HepG2 (cell line): ENCODE data around the gene CDR2L. TPM values are rescaled to one million over a fixed set of nuclear protein-coding genes. Genes with fewer than 3 reads are reported as not detected.

ENCODE experiments used
- BHLHE40 ChIP-seq: IDR thresholded peaks from 2 replicates; pipeline ENCODE4 v1.6.1; 2011; ENCODE audit warnings: low read length, improper control_type of control experiment
- CBX2 ChIP-seq, 2 experiments: fragments of 200-600 bp in 1 of 2; sonication (generic); formaldehyde crosslinking in 1 of 2; IDR thresholded peaks; 2 replicates each; pipeline versions ENCODE4 v1.7.0 to v1.8.1; 2018 to 2022; ENCODE audit warnings: low read depth in 2 of 2, low read length in 1 of 2, mild to moderate bottlenecking in 1 of 2, missing genetic modification reagents in 1 of 2
- CHD2 ChIP-seq: IDR thresholded peaks from 2 replicates; pipeline ENCODE4 v1.6.1; 2011; ENCODE audit warnings: low read depth, low read length, improper control_type of control experiment
- FIP1L1 ChIP-seq: fragments of 200-400 bp; formaldehyde crosslinking; IDR thresholded peaks from 2 replicates; pipeline ENCODE4 v1.6.1; 2018; ENCODE audit warnings: low read depth, mild to moderate bottlenecking, low read length, moderate library complexity, borderline replicate concordance; ENCODE audit not compliant: insufficient read depth
- GABPB1 ChIP-seq: IDR thresholded peaks from 2 replicates; pipeline ENCODE4 v1.6.1; 2016; ENCODE audit warnings: mild to moderate bottlenecking, missing genetic modification reagents, moderate library complexity, missing compliant biosample characterization
- HOXA3 ChIP-seq: sonication (generic); formaldehyde crosslinking; IDR thresholded peaks from 2 replicates; pipeline ENCODE4 v1.5.0; 2020; ENCODE audit warnings: missing genetic modification reagents
- IRX3 ChIP-seq: sonication (generic); formaldehyde crosslinking; IDR thresholded peaks from 2 replicates; pipeline ENCODE4 v1.8.1; 2023; ENCODE audit warnings: mild to moderate bottlenecking, low read depth, missing genetic modification reagents, borderline replicate concordance
- MYC ChIP-seq: sonication (generic); formaldehyde crosslinking; IDR thresholded peaks from 2 replicates; pipeline ENCODE4 v1.9.0; 2021; ENCODE audit warnings: missing genetic modification reagents, borderline replicate concordance
- PCBP2 ChIP-seq: fragments of 200-400 bp; formaldehyde crosslinking; optimal IDR thresholded peaks from 2 replicates; pipeline ENCODE3; 2018; ENCODE audit warnings: low read length, low read depth; ENCODE audit not compliant: poor library complexity, severe bottlenecking
- POLR2A ChIP-seq, 2 experiments: IDR thresholded peaks; 2 replicates each; pipeline ENCODE4 v1.6.1; 2011; ENCODE audit warnings: low read depth in 2 of 2, low read length in 2 of 2, mild to moderate bottlenecking in 1 of 2, moderate library complexity in 1 of 2; ENCODE audit not compliant: insufficient read depth in 1 of 2
- PRPF4 ChIP-seq: fragments of 200-400 bp; formaldehyde crosslinking; IDR thresholded peaks from 2 replicates; pipeline ENCODE4 v1.6.1; 2016; ENCODE audit warnings: low read length, low read depth; ENCODE audit not compliant: poor library complexity, severe bottlenecking
- SETDB1 ChIP-seq: sonication (generic); formaldehyde crosslinking; IDR thresholded peaks from 2 replicates; pipeline ENCODE4 v1.5.1; 2020; ENCODE audit warnings: missing genetic modification reagents, mild to moderate bottlenecking, borderline replicate concordance
- TBX2 ChIP-seq: sonication (generic); formaldehyde crosslinking; IDR thresholded peaks from 2 replicates; pipeline ENCODE4 v1.5.0; 2020; ENCODE audit warnings: missing genetic modification reagents, mild to moderate bottlenecking, borderline replicate concordance
- THYN1 ChIP-seq: sonication (generic); formaldehyde crosslinking; IDR thresholded peaks from 2 replicates; pipeline ENCODE4 v1.8.1; 2023; ENCODE audit warnings: low read depth, mild to moderate bottlenecking, moderate library complexity, missing genetic modification reagents, borderline replicate concordance
- ZKSCAN8 ChIP-seq: IDR thresholded peaks from 2 replicates; pipeline ENCODE4 v1.6.1; 2016; ENCODE audit warnings: borderline replicate concordance, missing genetic modification reagents, missing compliant biosample characterization
- ZNF253 ChIP-seq: sonication (generic); formaldehyde crosslinking; IDR thresholded peaks from 2 replicates; pipeline ENCODE4 v1.8.0; 2022; ENCODE audit warnings: mild to moderate bottlenecking, missing genetic modification reagents, borderline replicate concordance
- ZNF329 ChIP-seq: sonication (generic); formaldehyde crosslinking; IDR thresholded peaks from 2 replicates; pipeline ENCODE4 v1.9.0; 2021; ENCODE audit warnings: low read depth, mild to moderate bottlenecking, missing genetic modification reagents
- ZNF367 ChIP-seq: sonication (generic); formaldehyde crosslinking; IDR thresholded peaks from 2 replicates; pipeline ENCODE4 v1.4.0; 2020; ENCODE audit warnings: missing genetic modification reagents, borderline replicate concordance
- ZNF383 ChIP-seq: sonication (generic); formaldehyde crosslinking; IDR thresholded peaks from 2 replicates; pipeline ENCODE4 v1.4.0; 2020; ENCODE audit warnings: missing genetic modification reagents, mild to moderate bottlenecking, borderline replicate concordance
- ZNF644 ChIP-seq: IDR thresholded peaks from 2 replicates; pipeline ENCODE4 v1.6.1; 2016; ENCODE audit warnings: low read depth
- ZNF703 ChIP-seq: sonication (generic); formaldehyde crosslinking; IDR thresholded peaks from 2 replicates; pipeline ENCODE4 v1.5.1; 2020; ENCODE audit warnings: missing genetic modification reagents, mild to moderate bottlenecking, moderate library complexity, borderline replicate concordance
- ZNF768 ChIP-seq: sonication (generic); formaldehyde crosslinking; IDR thresholded peaks from 2 replicates; pipeline ENCODE4 v1.4.0; 2020; ENCODE audit warnings: missing genetic modification reagents
- ZSCAN29 ChIP-seq: sonication (generic); formaldehyde crosslinking; conservative IDR thresholded peaks from 2 replicates; pipeline ENCODE4 v1.4.0; 2020; ENCODE audit warnings: mild to moderate bottlenecking, missing genetic modification reagents
- polyA plus RNA-seq, 8 experiments: library from polyadenylated mRNA; depleted of rRNA in 3 of 8; stranded (reverse) in 7 of 8; unstranded in 1 of 8; fragments of >200 nt; fragmentation: Illumina TruSeq in 4 of 8; extraction: Trizol in 4 of 8; gene quantifications; 2 replicates each; pipeline versions ENCODE4 v1.2.1 to v1.2.3, GENCODE V29; 2011 to 2016; ENCODE audit warnings: low read depth in 4 of 8, missing spikeins in 1 of 8, mixed read lengths in 1 of 8; ENCODE audit not compliant: insufficient read depth in 1 of 8
- total RNA-seq, 5 experiments: library from RNA; depleted of rRNA; stranded (reverse); fragments of >200 nt; fragmentation: Illumina TruSeq; extraction: Trizol; gene quantifications; 2 replicates each; pipeline ENCODE4 v1.2.3, GENCODE V29; 2016; ENCODE audit warnings: low read depth in 1 of 5
- TF ChIP-seq, protein P1 (sequence below): IDR thresholded peaks from 2 replicates; pipeline ENCODE4 v1.6.1; 2018; ENCODE audit warnings: missing genetic modification reagents
- TF ChIP-seq, protein P2 (sequence below): sonication (generic); formaldehyde crosslinking; IDR thresholded peaks from 2 replicates; pipeline ENCODE4 v1.5.1; 2020; ENCODE audit warnings: mild to moderate bottlenecking, missing genetic modification reagents, moderate library complexity
- TF ChIP-seq, protein P3 (sequence below): sonication (generic); formaldehyde crosslinking; IDR thresholded peaks from 2 replicates; pipeline ENCODE4 v1.8.0; 2022; ENCODE audit warnings: mild to moderate bottlenecking, missing genetic modification reagents, moderate library complexity

Gene CDR2L
- total and polyA plus RNA-seq, 2 of the 13 experiments (the other 11 are each of a cell fraction or from before 2014, with no cell fraction given) = 1.9 to 2.1 TPM

- TF ChIP-seq ZNF367 (CRISPR knock-in tag) = no peak
- peak in 1 of 2 experiments; percentile 65; a peak in 2 of 4 replicates for TF ChIP-seq POLR2A (IDR thresholded peaks at IDR 0.05; ENCODE audit: insufficient read depth in 1 of 2, low read depth in 2 of 2, low read length in 2 of 2)
- TF ChIP-seq FIP1L1 = no peak
- no peak for TF ChIP-seq CBX2 (IDR thresholded peaks at IDR 0.05; ENCODE audit: low read depth, low read length)
- no peak for TF ChIP-seq CBX2 (CRISPR knock-in tag; IDR thresholded peaks at IDR 0.05; ENCODE audit: low read depth)
- TF ChIP-seq IRX3 = no peak
- no peak for TF ChIP-seq PCBP2
- no peak for TF ChIP-seq ZSCAN29
- no peak for TF ChIP-seq ZNF329 (CRISPR knock-in tag)
- TF ChIP-seq, protein P1, sequence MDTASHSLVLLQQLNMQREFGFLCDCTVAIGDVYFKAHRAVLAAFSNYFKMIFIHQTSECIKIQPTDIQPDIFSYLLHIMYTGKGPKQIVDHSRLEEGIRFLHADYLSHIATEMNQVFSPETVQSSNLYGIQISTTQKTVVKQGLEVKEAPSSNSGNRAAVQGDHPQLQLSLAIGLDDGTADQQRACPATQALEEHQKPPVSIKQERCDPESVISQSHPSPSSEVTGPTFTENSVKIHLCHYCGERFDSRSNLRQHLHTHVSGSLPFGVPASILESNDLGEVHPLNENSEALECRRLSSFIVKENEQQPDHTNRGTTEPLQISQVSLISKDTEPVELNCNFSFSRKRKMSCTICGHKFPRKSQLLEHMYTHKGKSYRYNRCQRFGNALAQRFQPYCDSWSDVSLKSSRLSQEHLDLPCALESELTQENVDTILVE (CRISPR knock-in tag) = no peak
- TF ChIP-seq TBX2 (CRISPR knock-in tag) = no peak; the same call in 1 of the 2 replicates
- TF ChIP-seq ZNF644 (CRISPR knock-in tag) = no peak
- 0 out of 2 replicates have a peak, but pooled peaks have one; percentile 40 for TF ChIP-seq GABPB1
- TF ChIP-seq, protein P2, sequence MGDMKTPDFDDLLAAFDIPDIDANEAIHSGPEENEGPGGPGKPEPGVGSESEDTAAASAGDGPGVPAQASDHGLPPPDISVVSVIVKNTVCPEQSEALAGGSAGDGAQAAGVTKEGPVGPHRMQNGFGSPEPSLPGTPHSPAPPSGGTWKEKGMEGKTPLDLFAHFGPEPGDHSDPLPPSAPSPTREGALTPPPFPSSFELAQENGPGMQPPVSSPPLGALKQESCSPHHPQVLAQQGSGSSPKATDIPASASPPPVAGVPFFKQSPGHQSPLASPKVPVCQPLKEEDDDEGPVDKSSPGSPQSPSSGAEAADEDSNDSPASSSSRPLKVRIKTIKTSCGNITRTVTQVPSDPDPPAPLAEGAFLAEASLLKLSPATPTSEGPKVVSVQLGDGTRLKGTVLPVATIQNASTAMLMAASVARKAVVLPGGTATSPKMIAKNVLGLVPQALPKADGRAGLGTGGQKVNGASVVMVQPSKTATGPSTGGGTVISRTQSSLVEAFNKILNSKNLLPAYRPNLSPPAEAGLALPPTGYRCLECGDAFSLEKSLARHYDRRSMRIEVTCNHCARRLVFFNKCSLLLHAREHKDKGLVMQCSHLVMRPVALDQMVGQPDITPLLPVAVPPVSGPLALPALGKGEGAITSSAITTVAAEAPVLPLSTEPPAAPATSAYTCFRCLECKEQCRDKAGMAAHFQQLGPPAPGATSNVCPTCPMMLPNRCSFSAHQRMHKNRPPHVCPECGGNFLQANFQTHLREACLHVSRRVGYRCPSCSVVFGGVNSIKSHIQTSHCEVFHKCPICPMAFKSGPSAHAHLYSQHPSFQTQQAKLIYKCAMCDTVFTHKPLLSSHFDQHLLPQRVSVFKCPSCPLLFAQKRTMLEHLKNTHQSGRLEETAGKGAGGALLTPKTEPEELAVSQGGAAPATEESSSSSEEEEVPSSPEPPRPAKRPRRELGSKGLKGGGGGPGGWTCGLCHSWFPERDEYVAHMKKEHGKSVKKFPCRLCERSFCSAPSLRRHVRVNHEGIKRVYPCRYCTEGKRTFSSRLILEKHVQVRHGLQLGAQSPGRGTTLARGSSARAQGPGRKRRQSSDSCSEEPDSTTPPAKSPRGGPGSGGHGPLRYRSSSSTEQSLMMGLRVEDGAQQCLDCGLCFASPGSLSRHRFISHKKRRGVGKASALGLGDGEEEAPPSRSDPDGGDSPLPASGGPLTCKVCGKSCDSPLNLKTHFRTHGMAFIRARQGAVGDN (CRISPR knock-in tag) = peak; percentile 46
- no peak for TF ChIP-seq ZNF253 (CRISPR knock-in tag)
- no peak for TF ChIP-seq PRPF4
- 0 out of 2 replicates have a peak, but pooled peaks have one; percentile 4 for TF ChIP-seq HOXA3 (CRISPR knock-in tag)
- no peak for TF ChIP-seq ZNF703
- no peak for TF ChIP-seq ZNF768 (CRISPR knock-in tag)
- TF ChIP-seq ZNF383 (CRISPR knock-in tag) = no peak
- no peak for TF ChIP-seq THYN1 (CRISPR knock-in tag)
- no peak for TF ChIP-seq MYC (CRISPR knock-in tag)
- TF ChIP-seq CHD2 = no peak
- TF ChIP-seq SETDB1 (CRISPR knock-in tag) = no peak
- no peak for TF ChIP-seq ZKSCAN8 (CRISPR knock-in tag)
- no peak for TF ChIP-seq BHLHE40
- TF ChIP-seq, protein P3, sequence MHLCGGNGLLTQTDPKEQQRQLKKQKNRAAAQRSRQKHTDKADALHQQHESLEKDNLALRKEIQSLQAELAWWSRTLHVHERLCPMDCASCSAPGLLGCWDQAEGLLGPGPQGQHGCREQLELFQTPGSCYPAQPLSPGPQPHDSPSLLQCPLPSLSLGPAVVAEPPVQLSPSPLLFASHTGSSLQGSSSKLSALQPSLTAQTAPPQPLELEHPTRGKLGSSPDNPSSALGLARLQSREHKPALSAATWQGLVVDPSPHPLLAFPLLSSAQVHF (CRISPR knock-in tag) = no peak
These were observed at the start of gene CDR2L (continued) for GRCh38 chr17:74987418-74987908.
